ENCODE results near the gene GALNT3.

Gene GALNT3

DNA sequence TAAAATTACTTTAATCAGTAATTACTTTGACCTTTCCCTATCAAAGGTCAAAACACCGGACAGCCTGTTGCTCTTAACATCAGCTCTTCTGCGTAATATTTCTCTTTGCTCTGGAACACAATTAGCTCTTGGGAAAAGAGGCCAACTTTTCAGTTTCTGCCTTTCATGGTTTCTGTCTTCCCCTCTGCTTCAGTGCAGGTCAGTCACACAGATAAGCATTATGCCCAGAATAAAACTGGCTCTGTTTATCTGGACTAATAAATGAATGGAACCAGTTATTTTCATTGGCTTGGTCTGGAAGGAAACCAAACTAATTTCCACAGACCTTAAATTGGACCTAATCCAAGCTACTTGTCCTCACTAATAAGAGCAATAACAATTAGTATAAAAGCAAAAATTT lies 26.2 kb upstream of the GALNT3 start:
- 92 to 96% methylated on average over 2 of the region's 2 CpGs for WGBS, 2 experiments
- H3K4me1 ChIP-seq (ENCODE audit: control insufficient read depth, insufficient read depth, low read length): no peaks in the 10 kb centered on the region
- H3K27me3 ChIP-seq (ENCODE audit: control insufficient read depth, insufficient read depth, low read length, poor library complexity, severe bottlenecking): no peaks in the 10 kb centered on the region

DNA sequence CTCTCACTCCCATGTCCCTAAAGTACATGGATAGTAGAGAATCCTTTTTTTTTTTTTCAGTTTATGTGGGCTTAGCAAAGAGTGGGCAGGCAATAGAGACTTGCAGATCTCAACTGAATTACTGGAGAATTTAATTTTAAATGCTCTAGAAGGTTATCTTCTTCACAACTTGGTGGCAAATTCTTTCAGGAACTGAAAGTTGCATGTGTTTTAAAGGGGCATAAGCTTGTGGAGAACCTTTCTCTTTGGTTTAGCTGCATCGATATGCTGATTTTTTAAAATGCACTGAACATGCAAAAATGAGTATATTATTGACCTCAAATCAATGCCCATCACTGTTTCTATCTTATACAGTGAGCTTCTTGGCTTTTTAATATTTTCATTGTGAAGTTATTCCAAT lies 24.9 kb upstream of the GALNT3 start:
- Histone ChIP-seq H3K4me1 (ENCODE audit: control insufficient read depth, insufficient read depth, low read length) (no peaks in the 10 kb centered on the region), H3K27ac (ENCODE audit: insufficient read depth, low read depth, low read length, poor library complexity, severe bottlenecking) (no peak overlapping the region), H3K4me3 (ENCODE audit: insufficient read depth, low read depth, low read length) (no peak overlapping the region), H3K27me3 (ENCODE audit: control insufficient read depth, insufficient read depth, low read length, poor library complexity, severe bottlenecking) (no peaks in the 10 kb centered on the region), H3K36me3 (ENCODE audit: control insufficient read depth, insufficient read depth, low read length) (no peaks in the 10 kb centered on the region), H3K9me3 (ENCODE audit: control insufficient read depth, low read length) (no peaks in the 10 kb centered on the region)
- WGBS, 2 experiments: 100% methylated on average over 1 of the region's 1 CpG

More for the DNA sequence above, 26.2 kb upstream of the GALNT3 start:
- Histone ChIP-seq H3K27ac (ENCODE audit: insufficient read depth, low read depth, low read length, poor library complexity, severe bottlenecking) (no peak overlapping the region), H3K9me3 (ENCODE audit: control insufficient read depth, low read length) (no peaks in the 10 kb centered on the region), H3K4me3 (ENCODE audit: insufficient read depth, low read depth, low read length) (no peak overlapping the region), H3K36me3 (ENCODE audit: control insufficient read depth, insufficient read depth, low read length) (no peaks in the 10 kb centered on the region)

DNA sequence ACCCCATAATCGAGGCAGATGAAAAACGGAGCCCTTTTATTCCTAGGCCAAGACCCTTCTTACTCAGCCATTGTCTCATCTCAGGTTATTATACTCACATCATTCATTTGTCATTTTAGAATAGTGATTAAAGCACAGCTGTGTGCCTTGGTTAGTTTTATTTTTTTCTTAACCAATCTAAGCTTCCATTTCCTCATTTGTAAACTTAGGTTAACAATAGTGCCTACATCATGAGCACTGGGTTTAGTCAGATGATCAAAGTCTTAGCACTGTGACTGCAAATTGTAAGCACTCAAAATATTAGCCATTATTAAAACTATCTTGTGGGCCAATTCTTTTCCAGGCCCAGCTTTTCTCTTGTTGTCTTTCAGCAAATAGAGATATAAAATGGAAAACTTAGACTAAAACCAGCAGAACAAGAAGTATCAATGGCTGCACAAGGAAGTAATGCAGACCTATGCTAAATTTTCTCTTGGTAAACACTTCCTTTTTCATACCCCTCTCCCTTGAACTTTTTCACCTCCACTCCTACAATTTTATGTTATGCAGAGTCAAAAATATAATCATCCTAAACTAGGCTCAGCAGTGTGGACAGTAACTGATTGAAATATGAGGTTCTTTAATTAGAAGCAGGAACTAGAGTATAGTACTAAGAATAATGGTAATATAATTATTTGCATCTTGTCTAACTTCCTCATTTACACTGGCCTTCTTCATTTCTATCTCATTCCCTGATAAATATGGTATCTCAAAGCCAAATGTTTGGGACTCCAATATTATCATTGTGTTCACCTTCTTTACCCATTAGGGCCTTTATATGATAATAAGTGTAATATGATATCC lies 21.5 kb upstream of the GALNT3 start:
- H3K36me3 ChIP-seq (ENCODE audit: control insufficient read depth, insufficient read depth, low read length): no peaks in the 10 kb centered on the region
- H3K27me3 ChIP-seq (ENCODE audit: control insufficient read depth, insufficient read depth, low read length, poor library complexity, severe bottlenecking): no peaks in the 10 kb centered on the region
- no peaks in the 10 kb centered on the region for H3K9me3 ChIP-seq (ENCODE audit: control insufficient read depth, low read length)
- no peak overlapping the region for H3K27ac ChIP-seq (ENCODE audit: insufficient read depth, low read depth, low read length, poor library complexity, severe bottlenecking)
- H3K4me3 ChIP-seq (ENCODE audit: insufficient read depth, low read depth, low read length): no peak overlapping the region
- WGBS, 2 experiments: 85 to 92% methylated on average over 2 of the region's 2 CpGs
- no peaks in the 10 kb centered on the region for H3K4me1 ChIP-seq (ENCODE audit: control insufficient read depth, insufficient read depth, low read length)

DNA sequence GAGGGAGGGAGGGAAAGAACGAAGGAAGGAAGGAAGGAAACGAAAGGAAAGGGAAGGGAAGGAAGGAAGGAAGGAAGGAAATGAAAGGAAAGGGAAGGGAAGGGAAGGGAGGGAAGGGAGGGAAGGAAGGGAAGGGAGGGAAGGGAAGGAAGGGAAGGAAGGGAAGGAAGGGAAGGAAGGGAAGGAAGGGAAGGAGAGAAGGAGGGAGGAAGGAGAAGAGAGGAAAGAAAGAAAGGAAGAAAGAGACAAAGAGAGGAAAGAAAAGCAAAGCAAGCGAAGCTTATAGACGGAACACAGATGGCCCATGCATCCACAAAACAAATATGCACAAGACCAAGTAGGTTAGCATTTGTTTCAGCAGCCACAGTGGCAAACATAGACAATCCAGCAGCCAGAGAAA lies 20.4 kb upstream of the GALNT3 start:
- Histone ChIP-seq H3K9me3 (ENCODE audit: control insufficient read depth, low read length) (no peaks in the 10 kb centered on the region), H3K4me1 (ENCODE audit: control insufficient read depth, insufficient read depth, low read length) (no peaks in the 10 kb centered on the region), H3K27me3 (ENCODE audit: control insufficient read depth, insufficient read depth, low read length, poor library complexity, severe bottlenecking) (no peaks in the 10 kb centered on the region), H3K27ac (ENCODE audit: insufficient read depth, low read depth, low read length, poor library complexity, severe bottlenecking) (no peak overlapping the region), H3K36me3 (ENCODE audit: control insufficient read depth, insufficient read depth, low read length) (no peaks in the 10 kb centered on the region), H3K4me3 (ENCODE audit: insufficient read depth, low read depth, low read length) (no peak overlapping the region)
- WGBS, 2 experiments: 83 to 95% methylated on average over 4 of the region's 4 CpGs

DNA sequence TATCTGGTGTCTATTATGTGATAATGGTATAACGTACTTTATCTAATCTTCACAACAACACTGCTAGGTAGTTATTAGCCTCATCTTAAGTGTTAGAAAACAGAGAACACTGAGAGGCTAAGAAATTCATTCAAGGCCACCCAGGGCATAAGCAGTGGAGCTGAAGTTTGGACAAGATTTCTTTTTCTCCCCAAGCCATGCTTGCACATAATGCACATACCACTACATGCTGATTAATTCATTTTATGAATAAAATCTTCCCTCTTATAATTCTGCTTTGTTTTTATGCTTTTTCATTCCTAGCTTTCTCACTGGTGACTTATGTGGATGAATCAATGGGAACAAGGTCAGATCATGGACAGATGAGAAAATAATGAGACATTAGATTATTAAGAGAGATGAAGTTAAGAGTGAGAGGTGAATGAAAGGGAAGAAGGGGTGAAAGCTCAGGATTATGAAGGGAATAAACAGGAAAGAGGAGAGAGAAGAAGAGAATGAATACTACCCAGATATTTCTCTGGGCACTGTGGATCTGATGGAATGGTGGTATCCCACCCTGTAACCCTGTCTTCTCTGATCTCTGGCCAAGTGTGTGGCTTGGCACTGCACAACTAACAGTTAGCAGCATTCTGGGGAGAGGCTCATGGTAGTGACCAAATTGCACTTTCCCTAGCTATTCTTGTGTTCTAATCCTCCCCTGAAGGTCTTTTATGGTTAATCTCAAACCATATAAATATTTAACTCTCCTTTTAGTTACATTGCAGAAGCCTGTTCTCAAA lies 17.7 kb upstream of the GALNT3 start:
- Histone ChIP-seq H3K4me3 (ENCODE audit: insufficient read depth, low read depth, low read length) (no peak overlapping the region), H3K9me3 (ENCODE audit: control insufficient read depth, low read length) (no peaks in the 10 kb centered on the region), H3K27ac (ENCODE audit: insufficient read depth, low read depth, low read length, poor library complexity, severe bottlenecking) (no peak overlapping the region), H3K36me3 (ENCODE audit: control insufficient read depth, insufficient read depth, low read length) (no peaks in the 10 kb centered on the region), H3K27me3 (ENCODE audit: control insufficient read depth, insufficient read depth, low read length, poor library complexity, severe bottlenecking) (no peaks in the 10 kb centered on the region), H3K4me1 (ENCODE audit: control insufficient read depth, insufficient read depth, low read length) (no peaks in the 10 kb centered on the region)
- WGBS, 2 experiments: 50% methylated on average over 1 of the region's 1 CpG; no CpG with 5 or more reads in 1 of the 2 experiments

DNA sequence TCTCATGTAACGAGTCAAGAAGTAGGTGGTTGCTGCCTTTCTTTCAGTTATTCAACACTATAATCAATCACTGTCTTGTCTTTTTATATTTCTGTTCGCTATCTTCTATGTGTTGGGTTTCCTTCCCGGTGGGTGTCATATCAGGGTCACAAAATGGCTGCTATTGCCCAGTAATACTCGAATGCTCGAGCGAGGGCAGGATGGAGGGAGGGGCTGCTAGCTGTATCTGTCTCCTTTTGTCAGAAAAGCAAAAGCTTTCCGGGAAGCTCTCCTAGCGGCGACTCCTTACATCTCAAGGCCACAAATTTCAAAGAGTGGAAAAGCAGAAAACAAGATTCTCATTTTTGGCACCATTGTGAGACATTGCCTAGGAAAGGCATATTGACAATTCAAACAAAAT lies 16.4 kb upstream of the GALNT3 start:
- H3K4me3 ChIP-seq (ENCODE audit: insufficient read depth, low read depth, low read length): no peak overlapping the region

DNA sequence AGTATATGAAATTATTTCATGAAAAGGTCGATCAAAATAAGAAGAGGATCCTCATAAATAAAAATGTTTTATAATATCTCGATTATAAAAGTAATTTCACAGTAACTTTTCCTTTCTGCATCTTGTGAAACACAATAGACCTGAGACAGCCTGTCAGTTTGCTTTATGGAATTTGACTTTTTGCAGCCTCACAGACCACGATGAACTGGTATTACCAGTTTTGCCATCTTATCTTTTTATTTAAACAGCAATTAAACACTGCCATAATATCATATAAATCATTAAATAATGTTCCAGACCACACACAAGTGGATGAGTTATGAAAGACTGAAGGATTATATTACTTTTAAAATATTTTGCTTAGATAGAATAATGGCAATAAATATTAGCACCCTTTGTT lies 10.7 kb upstream of the GALNT3 start:
- Histone ChIP-seq H3K9me3 (ENCODE audit: control insufficient read depth, low read length) (no peaks in the 10 kb centered on the region), H3K4me3 (ENCODE audit: insufficient read depth, low read depth, low read length) (no peak overlapping the region), H3K27me3 (ENCODE audit: control insufficient read depth, insufficient read depth, low read length, poor library complexity, severe bottlenecking) (no peaks in the 10 kb centered on the region), H3K27ac (ENCODE audit: insufficient read depth, low read depth, low read length, poor library complexity, severe bottlenecking) (no peak overlapping the region), H3K36me3 (ENCODE audit: control insufficient read depth, insufficient read depth, low read length) (no peaks in the 10 kb centered on the region), H3K4me1 (ENCODE audit: control insufficient read depth, insufficient read depth, low read length) (no peaks in the 10 kb centered on the region)
- whole genome bisulfite sequencing, 2 experiments: 98 to 100% methylated on average over 2 of the region's 3 CpGs

More for the DNA sequence above, 16.4 kb upstream of the GALNT3 start:
- H3K36me3 ChIP-seq (ENCODE audit: control insufficient read depth, insufficient read depth, low read length): no peaks in the 10 kb centered on the region
- WGBS, 2 experiments: 82 to 91% methylated on average over 9 of the region's 9 CpGs
- no peaks in the 10 kb centered on the region for H3K9me3 ChIP-seq (ENCODE audit: control insufficient read depth, low read length)
- H3K27ac ChIP-seq (ENCODE audit: insufficient read depth, low read depth, low read length, poor library complexity, severe bottlenecking): no peak overlapping the region
- no peaks in the 10 kb centered on the region for H3K4me1 ChIP-seq (ENCODE audit: control insufficient read depth, insufficient read depth, low read length)
- no peaks in the 10 kb centered on the region for H3K27me3 ChIP-seq (ENCODE audit: control insufficient read depth, insufficient read depth, low read length, poor library complexity, severe bottlenecking)

DNA sequence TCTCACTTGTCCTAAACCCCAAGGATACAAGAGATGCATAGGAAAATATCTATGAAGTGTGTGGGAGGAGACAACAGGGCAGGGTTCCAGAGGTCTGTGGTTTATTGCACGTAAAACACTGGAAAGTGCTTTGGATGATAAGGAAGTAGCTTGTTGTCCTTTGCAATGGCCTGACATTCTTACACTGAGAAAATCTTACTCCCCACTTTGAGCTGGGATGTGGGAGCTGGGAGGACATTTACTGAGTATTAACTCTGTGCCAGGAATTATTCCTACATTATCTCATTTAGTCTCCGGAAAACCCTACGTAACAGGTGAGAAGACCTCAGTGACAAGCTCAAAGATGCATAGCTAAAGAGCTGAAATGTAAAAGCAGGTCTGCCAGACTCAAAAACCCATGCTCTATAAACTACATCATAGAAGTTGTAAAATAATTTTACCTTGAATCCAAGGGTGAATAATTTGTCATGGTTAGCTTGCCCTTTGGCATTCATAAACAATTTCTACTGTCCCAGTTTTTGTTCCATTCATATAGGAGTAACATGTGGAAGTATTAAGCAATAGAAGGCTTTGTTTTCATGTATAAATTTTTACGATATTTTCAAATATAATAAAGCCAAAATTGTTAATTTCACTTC lies 9.2 kb upstream of the GALNT3 start:
- Histone ChIP-seq H3K27me3 (ENCODE audit: control insufficient read depth, insufficient read depth, low read length, poor library complexity, severe bottlenecking) (no peaks in the 10 kb centered on the region), H3K27ac (ENCODE audit: insufficient read depth, low read depth, low read length, poor library complexity, severe bottlenecking) (no peak overlapping the region), H3K4me3 (ENCODE audit: insufficient read depth, low read depth, low read length) (no peak overlapping the region), H3K36me3 (ENCODE audit: control insufficient read depth, insufficient read depth, low read length) (no peaks in the 10 kb centered on the region), H3K9me3 (ENCODE audit: control insufficient read depth, low read length) (no peaks in the 10 kb centered on the region), H3K4me1 (ENCODE audit: control insufficient read depth, insufficient read depth, low read length) (no peaks in the 10 kb centered on the region)
- 72 to 79% methylated on average over 3 of the region's 4 CpGs for WGBS, 2 experiments

DNA sequence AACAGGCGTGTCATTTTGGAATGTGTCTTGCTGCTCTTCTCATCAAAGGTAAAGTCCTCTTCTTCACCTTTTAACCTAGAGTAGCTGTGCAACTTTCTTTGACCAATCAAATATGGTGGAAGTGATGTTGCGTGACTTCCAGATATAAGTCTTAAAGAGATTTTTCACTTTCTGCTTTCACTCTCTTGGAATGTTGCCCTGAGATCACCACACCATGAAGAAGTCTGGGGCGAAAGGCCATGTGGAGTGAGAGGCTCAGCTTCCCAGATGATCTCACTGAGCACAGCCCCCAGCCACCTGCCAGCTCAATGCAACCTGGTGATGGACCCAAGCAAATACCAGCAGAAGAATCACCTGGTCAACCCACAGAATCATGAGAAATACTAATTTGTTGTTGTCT lies 7.1 kb upstream of the GALNT3 start:
- Histone ChIP-seq H3K4me1 (ENCODE audit: control insufficient read depth, insufficient read depth, low read length) (no peaks in the 10 kb centered on the region), H3K27me3 (ENCODE audit: control insufficient read depth, insufficient read depth, low read length, poor library complexity, severe bottlenecking) (peaks cover 1% of the 10 kb centered on the region), H3K9me3 (ENCODE audit: control insufficient read depth, low read length) (no peaks in the 10 kb centered on the region), H3K27ac (ENCODE audit: insufficient read depth, low read depth, low read length, poor library complexity, severe bottlenecking) (no peak overlapping the region), H3K4me3 (ENCODE audit: insufficient read depth, low read depth, low read length) (no peak overlapping the region), H3K36me3 (ENCODE audit: control insufficient read depth, insufficient read depth, low read length) (no peaks in the 10 kb centered on the region)
- 91% methylated on average over 3 of the region's 3 CpGs for WGBS, 2 experiments

All from ectodermal cell (in vitro differentiated cells).